ENCODE results near the gene RALGAPA1. TPM values are rescaled to one million over a fixed set of nuclear protein-coding genes. Genes with fewer than 3 reads are reported as not detected.

Gene RALGAPA1
- total RNA-seq, 2 donors from 2014 or later = 81.5 to 85.3 TPM

GRCh38 chr14:35531960-35532747 is 276.9 kb downstream of the RALGAPA1 start:
- ATAC-seq = no peak
- DNase-seq = no peak
- intact Hi-C loops (cut with DNase I, micrococcal nuclease) = no loop called here

GRCh38 chr14:35526962-35527361 is 282.1 kb downstream of the RALGAPA1 start:
- DNase-seq (no peak), ATAC-seq (no peak)
- intact Hi-C loops (cut with DNase I, micrococcal nuclease) = no loop called here

GRCh38 chr14:35525695-35526094 is 283.4 kb downstream of the RALGAPA1 start:
- DNase-seq = no peak
- no peak for ATAC-seq
- intact Hi-C loops (cut with DNase I, micrococcal nuclease) = no loop called here

GRCh38 chr14:35519986-35520385 is 289.1 kb downstream of the RALGAPA1 start:
- DNase-seq (no peak), ATAC-seq (no peak)
- intact Hi-C loops (cut with DNase I, micrococcal nuclease) = no loop called here

GRCh38 chr14:35515916-35516315 is 293.2 kb downstream of the RALGAPA1 start:
- ATAC-seq (no peak), DNase-seq (no peak)
- intact Hi-C loops (cut with DNase I, micrococcal nuclease) = no loop called here

- DNase-seq (no peak), ATAC-seq (no peak)
- intact Hi-C loops (cut with DNase I, micrococcal nuclease) = no loop called here
These were observed 296.3 kb downstream of the RALGAPA1 start for GRCh38 chr14:35512765-35513164.

- DNase-seq (no peak), ATAC-seq (no peak)
- intact Hi-C loops (cut with DNase I, micrococcal nuclease) = no loop called here
These were observed 299.2 kb downstream of the RALGAPA1 start for GRCh38 chr14:35509846-35510245.

- intact Hi-C loops (cut with DNase I, micrococcal nuclease) = no loop called here
These were observed 302.2 kb downstream of the RALGAPA1 start for GRCh38 chr14:35506927-35507326.

GRCh38 chr14:35506461-35506860 is 302.6 kb downstream of the RALGAPA1 start:
- ATAC-seq = no peak
- DNase-seq = no peak
- intact Hi-C loops (cut with DNase I, micrococcal nuclease) = no loop called here

More at GRCh38 chr14:35506927-35507326, 302.2 kb downstream of the RALGAPA1 start:
- DNase-seq = no peak
- ATAC-seq = no peak

GRCh38 chr14:35504260-35504659 is 304.8 kb downstream of the RALGAPA1 start:
- no peak for ATAC-seq
- intact Hi-C loops (cut with DNase I, micrococcal nuclease) = no loop called here
- no peak for DNase-seq

- ATAC-seq = no peak
- intact Hi-C loops (cut with DNase I, micrococcal nuclease) = no loop called here
- DNase-seq = no peak
These were observed 305.4 kb downstream of the RALGAPA1 start for GRCh38 chr14:35503646-35504045.

GRCh38 chr14:35499180-35499579 is 309.9 kb downstream of the RALGAPA1 start:
- no peak for ATAC-seq
- intact Hi-C loops (cut with DNase I, micrococcal nuclease) = no loop called here
- DNase-seq = no peak

GRCh38 chr14:35495278-35495677 is 313.8 kb downstream of the RALGAPA1 start:
- no peak for DNase-seq
- ATAC-seq = no peak
- intact Hi-C loops (cut with DNase I, micrococcal nuclease) = no loop called here

- no peak for DNase-seq
- intact Hi-C loops (cut with DNase I, micrococcal nuclease) = no loop called here
- no peak for ATAC-seq
These were observed 316.5 kb downstream of the RALGAPA1 start for GRCh38 chr14:35492569-35493014.

Other genes with a start within 250 kb of the RALGAPA1 start
- 1 to 10 TPM; 3.2 to 5.0 TPM for gene BRMS1L, start 17.0 kb upstream of the RALGAPA1 start, total RNA-seq

All from left colon (tissue), 2 donors.